Astrocyte of the cerebellum (primary cell): ENCODE measurements around the gene SURF6.
"Not testable (repeated sequence)": the region's sequence is repeated elsewhere in the genome, so short reads cannot be mapped to it uniquely, and the experiment has no call there.

Experiments used
- DNase-seq: peaks from one replicate; pipeline ENCODE4 v3.0.0-alpha.2; 2011; ENCODE audit warnings: low read depth
- H3K4me3 ChIP-seq: 2 replicates; pipeline ENCODE4 v1.5.1; 2011; ENCODE audit warnings: mild to moderate bottlenecking, low read depth, low read length, moderate library complexity
- CTCF ChIP-seq: IDR thresholded peaks from 2 replicates; pipeline ENCODE4 v1.5.1; 2012; ENCODE audit warnings: low read length, low read depth, moderate library complexity, mild to moderate bottlenecking; ENCODE audit errors: missing control alignments
- in situ Hi-C: cut with HindIII; loops from 2 replicates; pipeline ENCODE4 v1.10.0; 2017; ENCODE audit warnings: low sequenced_read_pairs

SURF6 gene

GRCh38 chr9:133301253-133302230, 34.4 kb downstream of the SURF6 start:
- no peak for TF ChIP-seq CTCF
- DNase-seq: no peak
- no peak overlapping the region for H3K4me3 ChIP-seq
- in situ Hi-C loops: no loop called here

- DNase-seq, in situ Hi-C loops, H3K4me3 ChIP-seq: not testable (repeated sequence)
These were observed 36.0 kb downstream of the SURF6 start for GRCh38 chr9:133299996-133300395.

- no peak for TF ChIP-seq CTCF
- in situ Hi-C loops: no loop called here
- H3K4me3 ChIP-seq: no peak overlapping the region
- DNase-seq: no peak
These were observed 41.7 kb downstream of the SURF6 start for GRCh38 chr9:133294257-133294656.

GRCh38 chr9:133290751-133291302, 45.2 kb downstream of the SURF6 start:
- no peak overlapping the region for H3K4me3 ChIP-seq
- no peak for DNase-seq
- TF ChIP-seq CTCF: no peak
- in situ Hi-C loops: no loop called here

- H3K4me3 ChIP-seq: no peak overlapping the region
- TF ChIP-seq CTCF: no peak
- in situ Hi-C loops: no loop called here
- no peak for DNase-seq
These were observed 49.5 kb downstream of the SURF6 start for GRCh38 chr9:133286523-133286922.

GRCh38 chr9:133285252-133285775, 50.7 kb downstream of the SURF6 start:
- H3K4me3 ChIP-seq: no peak overlapping the region
- in situ Hi-C loops: no loop called here
- TF ChIP-seq CTCF: no peak
- DNase-seq: no peak

GRCh38 chr9:133284362-133284761, 51.6 kb downstream of the SURF6 start:
- no peak overlapping the region for H3K4me3 ChIP-seq
- no peak for TF ChIP-seq CTCF
- in situ Hi-C loops: no loop called here
- no peak for DNase-seq

- in situ Hi-C loops, H3K4me3 ChIP-seq, DNase-seq: not testable (repeated sequence)
These were observed 52.5 kb downstream of the SURF6 start for GRCh38 chr9:133283255-133284032.
